GM21447 (cell line): ENCODE measurements around the gene AGO3.
A peak's percentile ranks its signal among the peaks of the same experiment; 100 is the strongest.
"Not testable (repeated sequence)": the region's sequence is repeated elsewhere in the genome, so short reads cannot be mapped to it uniquely, and the experiment has no call there.

Experiments
- ATAC-seq: cut with Tn5 transposase; IDR thresholded peaks from one replicate; pipeline ENCODE4 v1.9.1; 2021; ENCODE audit not compliant: unreplicated experiment

Gene AGO3

GRCh38 chr1:35930593-35931445, at the start of gene AGO3:
Gene AGO3, plus strand, starts transcription at chr1:35931105. Its CDS starts 322 bp downstream, at chr1:35931427.
- ATAC-seq = peak; percentile 74

DNA sequence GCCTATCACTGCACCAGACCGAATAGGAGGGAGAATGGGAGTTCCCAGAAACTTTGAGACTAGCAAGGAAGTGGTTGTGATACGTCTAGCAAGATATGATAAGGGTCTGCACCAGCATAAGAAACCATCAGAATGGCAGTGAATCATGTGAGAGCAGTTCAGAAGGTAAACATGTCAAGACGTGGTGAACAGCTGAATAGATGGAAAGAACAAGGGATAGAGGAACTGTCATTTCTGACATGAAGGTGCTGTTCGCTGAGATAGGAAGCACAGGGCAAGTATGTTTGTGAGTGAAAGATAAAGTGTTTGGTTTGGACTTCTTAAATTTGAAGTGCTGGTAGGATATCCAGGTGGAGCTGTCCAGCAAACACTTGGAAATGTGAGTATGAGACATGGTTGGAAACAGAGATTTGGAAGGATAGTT, 49.0 kb upstream of the AGO3 start:
- ATAC-seq = no peak

DNA sequence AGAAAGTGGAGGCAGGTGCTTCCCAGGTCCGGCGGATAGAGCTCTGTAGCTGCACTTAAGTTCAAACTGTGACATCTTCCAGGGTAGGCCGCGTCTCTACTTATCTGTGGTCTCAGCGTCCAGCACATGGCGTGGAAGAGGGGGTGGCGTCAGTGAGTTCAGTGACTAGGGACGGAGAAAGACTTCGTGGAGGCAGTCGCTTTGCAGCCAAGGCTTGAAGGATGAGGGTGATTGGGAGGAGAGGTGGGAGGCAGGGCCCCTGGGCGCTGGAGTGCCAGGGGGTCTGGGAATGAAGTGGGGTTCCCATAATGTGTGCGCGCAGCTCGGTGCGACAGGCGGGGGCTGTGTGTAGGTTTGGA, 48.3 kb upstream of the AGO3 start:
- no peak for ATAC-seq

DNA sequence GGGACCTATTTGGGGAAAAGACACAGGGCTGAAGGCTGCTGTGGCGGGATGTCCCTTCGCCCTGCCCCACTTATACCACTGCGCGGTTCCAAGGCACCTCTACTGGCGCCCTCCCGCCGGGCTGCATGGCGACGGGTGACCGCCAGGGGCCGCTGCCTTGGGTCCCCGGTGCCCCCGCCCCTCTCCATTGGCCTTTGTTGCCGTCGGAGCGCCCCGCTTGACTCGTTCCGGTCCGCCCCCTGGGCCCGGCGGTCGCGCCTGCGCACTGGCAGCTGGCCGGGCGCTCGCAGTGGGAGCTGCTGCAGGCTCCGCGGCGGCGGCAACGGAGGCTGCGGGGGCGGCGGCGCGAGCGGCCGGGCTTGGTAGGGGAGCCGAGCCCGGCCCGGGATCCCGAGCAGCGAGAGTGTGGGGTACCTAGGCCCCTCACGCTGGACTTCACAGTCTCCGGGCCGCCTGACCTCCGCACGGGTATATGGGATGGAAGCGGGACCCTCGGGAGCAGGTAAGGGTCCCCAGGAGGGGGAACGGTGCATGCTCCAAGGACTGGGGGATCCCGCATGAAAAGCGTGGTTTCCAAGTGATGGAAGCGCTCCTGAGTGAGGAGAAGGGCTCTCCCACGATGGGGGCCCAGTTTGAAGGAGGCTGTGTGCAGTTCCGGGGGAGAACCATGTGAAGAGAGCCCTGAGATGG, 47.8 kb upstream of the AGO3 start, which contains the start of gene AGO1:
Gene AGO1, plus strand, starts transcription at position 265 of the 690 bp plus-strand sequence. Its CDS starts 213 bp downstream, at position 478.
- peak; percentile 75 for ATAC-seq

- peak; percentile 9 for ATAC-seq
These were observed 47.2 kb upstream of the AGO3 start for GRCh38 chr1:35883635-35884101.

- ATAC-seq = no peak
These were observed 46.0 kb upstream of the AGO3 start for GRCh38 chr1:35884934-35885333.

DNA sequence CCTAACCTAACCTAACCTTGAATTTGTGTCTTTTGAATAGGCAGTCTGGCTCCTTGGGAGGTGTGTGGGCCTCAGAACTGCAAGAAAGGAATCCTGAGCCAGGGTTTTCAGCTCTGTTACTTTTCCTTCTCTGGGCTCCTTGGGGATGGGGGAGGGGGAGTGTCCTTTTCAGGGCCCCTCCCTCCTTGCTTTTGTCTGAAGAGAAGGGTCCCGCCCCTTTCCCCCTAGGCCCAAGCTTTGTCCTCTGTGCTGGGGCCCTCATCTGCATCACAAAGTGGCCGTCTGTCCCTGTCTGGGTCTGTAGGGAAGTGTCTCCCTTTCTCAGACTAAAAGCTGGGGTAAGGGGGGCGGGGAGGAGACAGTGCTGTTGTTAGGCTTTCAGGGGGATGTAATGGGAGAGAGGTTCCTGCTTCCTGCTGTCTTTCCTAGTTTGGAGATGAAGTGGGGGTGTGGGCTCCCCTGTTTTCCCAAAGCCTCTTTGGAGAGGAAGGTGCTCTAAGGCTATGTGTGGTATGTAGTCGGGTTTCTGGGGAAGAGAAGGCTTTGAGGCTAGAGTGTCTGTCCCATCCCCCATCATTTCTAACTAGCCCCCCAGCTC, 44.8 kb upstream of the AGO3 start:
- no peak for ATAC-seq

DNA sequence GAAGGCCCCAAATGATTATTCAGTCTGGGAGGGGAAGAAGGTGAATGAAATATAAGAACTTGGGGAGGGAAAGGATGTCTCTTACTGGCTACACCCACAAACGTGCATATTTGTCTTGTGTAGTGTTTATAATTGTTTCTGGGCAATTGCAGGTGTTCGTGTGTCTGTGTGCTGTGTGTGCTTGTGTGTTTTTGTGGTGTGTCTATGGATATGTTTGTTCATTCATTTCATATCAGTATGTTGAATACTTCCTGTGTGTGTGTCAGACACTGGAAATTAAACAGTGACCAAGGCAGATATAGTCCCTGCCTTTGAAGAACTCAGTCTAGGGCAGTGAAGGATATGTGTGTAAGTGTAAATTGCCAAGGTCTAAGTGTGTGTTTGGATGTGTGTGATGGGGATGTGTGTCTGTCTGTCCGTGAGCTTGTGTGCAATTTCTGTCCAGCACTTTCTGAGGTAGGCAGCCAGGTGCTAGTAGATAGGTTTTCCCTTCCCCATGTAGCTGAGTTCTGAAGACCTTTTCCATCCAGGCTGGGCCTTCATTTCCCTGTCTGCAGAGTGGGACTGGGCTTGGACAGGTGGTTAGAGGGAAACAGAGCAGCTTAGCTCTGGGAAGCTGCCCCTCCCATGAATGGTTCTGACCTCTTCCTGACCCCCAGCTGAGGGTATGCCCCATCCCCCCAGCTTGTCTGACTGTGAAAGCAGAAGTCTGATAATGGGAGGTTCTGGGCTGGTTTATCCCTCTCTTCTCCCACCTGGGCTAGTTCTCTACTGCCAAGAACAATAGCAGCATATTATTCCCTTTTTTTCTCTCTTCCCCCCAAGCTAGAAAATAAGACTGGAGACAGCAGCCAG, 44.1 kb upstream of the AGO3 start:
- ATAC-seq = no peak

DNA sequence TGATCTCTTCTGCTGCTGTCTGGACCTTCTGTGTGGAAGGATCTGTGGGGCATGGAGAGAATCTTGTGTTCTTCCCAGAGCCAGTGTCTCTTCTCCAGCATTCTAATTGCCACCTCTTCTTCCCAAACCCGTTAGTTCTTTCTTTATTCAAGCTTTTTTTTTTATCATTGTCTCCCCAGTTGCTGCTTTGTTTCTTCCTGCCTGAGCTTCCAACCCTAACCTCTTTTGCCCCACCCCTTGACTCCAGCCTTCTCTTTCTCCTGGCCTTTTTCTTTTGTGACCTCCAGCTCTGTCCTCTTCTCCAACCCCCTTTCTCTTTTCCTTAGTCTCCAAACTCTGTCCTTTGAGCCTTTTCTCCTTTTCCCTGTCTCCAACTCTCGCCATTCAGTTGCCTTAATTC, 43.4 kb upstream of the AGO3 start:
- ATAC-seq = no peak

- no peak for ATAC-seq
These were observed 42.6 kb upstream of the AGO3 start for GRCh38 chr1:35888255-35888654.

GRCh38 chr1:35888981-35889380, 41.9 kb upstream of the AGO3 start:
- not testable (repeated sequence) for ATAC-seq

DNA sequence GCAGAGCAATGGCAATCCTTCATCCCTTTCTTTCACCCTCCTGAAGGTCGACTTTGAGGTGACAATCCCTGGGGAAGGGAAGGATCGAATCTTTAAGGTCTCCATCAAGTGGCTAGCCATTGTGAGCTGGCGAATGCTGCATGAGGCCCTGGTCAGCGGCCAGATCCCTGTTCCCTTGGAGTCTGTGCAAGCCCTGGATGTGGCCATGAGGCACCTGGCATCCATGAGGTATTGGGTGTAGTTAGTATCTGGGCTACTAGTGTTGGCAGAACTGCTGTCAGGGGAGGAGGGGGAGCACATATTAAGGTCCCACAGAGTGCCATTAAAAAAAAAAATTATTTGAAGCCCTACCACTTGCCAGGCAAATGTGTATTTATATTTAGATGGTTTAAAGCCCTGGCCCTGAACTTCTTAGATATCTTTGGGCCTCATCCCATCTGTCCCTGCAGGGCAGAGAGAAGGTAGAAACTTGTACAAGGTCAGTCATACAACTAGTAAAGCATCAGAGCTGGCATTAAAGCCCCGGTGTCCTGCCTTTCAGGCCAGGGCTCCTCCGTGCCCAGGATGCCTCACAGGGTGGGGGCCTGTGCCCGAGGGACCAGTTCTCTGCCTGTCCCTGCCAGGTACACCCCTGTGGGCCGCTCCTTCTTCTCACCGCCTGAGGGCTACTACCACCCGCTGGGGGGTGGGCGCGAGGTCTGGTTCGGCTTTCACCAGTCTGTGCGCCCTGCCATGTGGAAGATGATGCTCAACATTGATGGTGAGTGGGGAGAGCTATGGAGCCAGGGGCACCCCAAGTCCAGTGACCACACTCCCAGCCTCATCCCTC, 37.6 kb upstream of the AGO3 start:
- no peak for ATAC-seq

GRCh38 chr1:35894183-35894582, 36.7 kb upstream of the AGO3 start:
- peak; percentile 85 for ATAC-seq

- ATAC-seq = no peak
These were observed 36.2 kb upstream of the AGO3 start for GRCh38 chr1:35894656-35895055.

DNA sequence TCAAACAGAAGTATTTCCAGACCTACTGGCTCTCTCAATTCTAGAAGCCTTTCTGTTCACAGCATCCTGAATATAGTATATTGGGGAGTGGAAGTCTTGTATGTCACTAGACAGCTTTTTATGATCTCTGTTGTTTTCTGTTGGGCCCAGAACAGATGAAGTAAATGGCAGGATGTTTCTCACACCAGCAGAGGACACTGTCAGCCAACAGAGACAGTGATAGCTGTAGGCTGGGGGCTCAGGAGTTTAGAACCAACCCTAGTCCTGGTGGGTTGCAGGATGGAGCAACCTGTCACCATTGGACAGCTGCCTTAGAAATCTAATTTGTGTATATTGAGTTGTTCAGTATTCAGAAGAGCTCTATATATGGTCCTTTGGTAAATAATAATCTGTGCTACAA, 31.0 kb upstream of the AGO3 start:
- ATAC-seq = no peak

DNA sequence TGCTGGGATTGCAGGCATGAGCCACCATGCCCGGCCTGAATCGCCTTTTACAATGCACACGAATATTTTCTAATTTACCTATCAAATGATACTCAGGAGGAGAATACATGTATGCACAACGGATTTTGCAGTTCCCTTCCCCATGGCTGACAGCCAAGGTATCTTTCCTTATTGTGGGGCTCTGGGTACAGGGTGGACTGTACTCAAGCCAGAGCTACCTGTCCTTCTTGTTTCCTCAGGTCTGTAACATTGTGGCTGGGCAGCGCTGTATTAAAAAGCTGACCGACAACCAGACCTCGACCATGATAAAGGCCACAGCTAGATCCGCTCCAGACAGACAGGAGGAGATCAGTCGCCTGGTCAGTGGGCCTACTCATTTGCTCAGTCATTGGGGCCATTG, 29.7 kb upstream of the AGO3 start:
- no peak for ATAC-seq

DNA sequence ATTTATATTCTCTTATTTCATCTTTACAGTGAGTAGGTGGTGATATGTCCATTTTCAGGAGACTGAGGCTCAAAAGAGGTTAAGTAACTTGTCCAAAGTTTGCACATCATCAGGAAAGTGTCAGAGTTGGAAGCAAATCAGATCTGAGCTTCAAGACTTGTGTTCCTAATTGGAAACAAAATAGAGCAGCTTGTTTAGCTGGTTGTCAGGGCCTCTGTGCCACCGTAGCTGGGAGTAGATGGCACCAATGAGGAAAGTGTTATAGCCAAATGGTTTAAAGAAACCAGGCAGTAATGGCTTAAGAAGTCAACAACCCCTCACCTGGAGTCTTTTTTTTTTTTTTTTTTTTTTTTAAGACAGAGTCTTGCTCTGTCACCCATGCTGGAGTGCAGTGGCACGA, 28.2 kb upstream of the AGO3 start:
- ATAC-seq = no peak

- no peak for ATAC-seq
These were observed 16.2 kb upstream of the AGO3 start for GRCh38 chr1:35914717-35915116.

GRCh38 chr1:35915693-35916092, 15.2 kb upstream of the AGO3 start:
- ATAC-seq = no peak

- ATAC-seq = no peak
These were observed 7.1 kb upstream of the AGO3 start for GRCh38 chr1:35923791-35924221.
